Transverse colon (tissue), 4 donors: ENCODE results near the gene TMEM132D.

Source experiments
- EP300 ChIP-seq: sonication (generic); formaldehyde crosslinking; IDR thresholded peaks from one replicate; pipeline ENCODE4 v1.6.1; 2017; ENCODE audit warnings: antibody characterized with exemption, low read depth
- POLR2A ChIP-seq: fragments of 450-650 bp; IDR thresholded peaks from one replicate; pipeline ENCODE4 v1.6.1; 2016; ENCODE audit warnings: antibody characterized with exemption, mild to moderate bottlenecking, moderate library complexity
- POLR2AphosphoS5 ChIP-seq, 3 donors: sonication (generic); formaldehyde crosslinking; IDR thresholded peaks; one replicate each; pipeline ENCODE4 v1.6.1; 2016; ENCODE audit warnings: antibody characterized with exemption in 3 of 3
- TF ChIP-seq, protein P1 (sequence below), 5 experiments: fragments of 200-600 bp in 3 of 5; fragments of 450-650 bp in 2 of 5; sonication (generic) in 3 of 5; IDR thresholded peaks; 1 replicate in 2 of 5; 2 replicates in 3 of 5; pipeline ENCODE4 v1.5.1; 2016 to 2017; ENCODE audit warnings: antibody characterized with exemption in 5 of 5, inconsistent platforms in 3 of 5, mild to moderate bottlenecking in 2 of 5, moderate library complexity in 1 of 5

DNA sequence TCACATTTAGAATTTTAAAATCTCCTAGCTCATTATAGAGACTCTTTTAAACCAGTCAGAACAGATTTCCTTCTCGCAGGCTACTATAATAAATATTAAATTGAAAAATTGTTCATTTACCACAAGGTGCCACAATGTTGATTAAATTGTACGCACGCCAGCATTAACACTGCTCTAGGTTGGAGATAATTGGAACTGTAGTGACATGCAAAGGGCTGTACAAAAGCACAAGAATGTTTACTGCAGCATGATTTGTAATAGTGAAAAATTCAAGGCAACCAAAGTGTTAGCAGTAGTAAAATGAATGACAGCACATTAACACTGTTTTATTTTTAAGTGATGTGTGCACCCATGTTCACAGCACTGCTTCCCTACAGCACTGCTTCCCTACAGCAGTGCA lies 52.5 kb downstream of the TMEM132D start:
- TF ChIP-seq POLR2A: no peak
- TF ChIP-seq, protein P1, sequence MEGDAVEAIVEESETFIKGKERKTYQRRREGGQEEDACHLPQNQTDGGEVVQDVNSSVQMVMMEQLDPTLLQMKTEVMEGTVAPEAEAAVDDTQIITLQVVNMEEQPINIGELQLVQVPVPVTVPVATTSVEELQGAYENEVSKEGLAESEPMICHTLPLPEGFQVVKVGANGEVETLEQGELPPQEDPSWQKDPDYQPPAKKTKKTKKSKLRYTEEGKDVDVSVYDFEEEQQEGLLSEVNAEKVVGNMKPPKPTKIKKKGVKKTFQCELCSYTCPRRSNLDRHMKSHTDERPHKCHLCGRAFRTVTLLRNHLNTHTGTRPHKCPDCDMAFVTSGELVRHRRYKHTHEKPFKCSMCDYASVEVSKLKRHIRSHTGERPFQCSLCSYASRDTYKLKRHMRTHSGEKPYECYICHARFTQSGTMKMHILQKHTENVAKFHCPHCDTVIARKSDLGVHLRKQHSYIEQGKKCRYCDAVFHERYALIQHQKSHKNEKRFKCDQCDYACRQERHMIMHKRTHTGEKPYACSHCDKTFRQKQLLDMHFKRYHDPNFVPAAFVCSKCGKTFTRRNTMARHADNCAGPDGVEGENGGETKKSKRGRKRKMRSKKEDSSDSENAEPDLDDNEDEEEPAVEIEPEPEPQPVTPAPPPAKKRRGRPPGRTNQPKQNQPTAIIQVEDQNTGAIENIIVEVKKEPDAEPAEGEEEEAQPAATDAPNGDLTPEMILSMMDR (IDR thresholded peaks at IDR 0.05): no peak
- TF ChIP-seq POLR2AphosphoS5 (IDR thresholded peaks at IDR 0.05): no peak
- no peak for TF ChIP-seq EP300
